HFFc6 (cell line): ENCODE measurements around the gene ROBO1. TPM values are rescaled to one million over a fixed set of nuclear protein-coding genes. Genes with fewer than 3 reads are reported as not detected.
A peak's percentile ranks its signal among the peaks of the same experiment; 100 is the strongest.

Experiments used
- DNase-seq: peaks from one replicate; pipeline ENCODE4 v3.0.0-alpha.2; 2018
- H3K27ac Mint-ChIP-seq: 2 replicates; pipeline ENCODE4 v1.8.0; 2020; ENCODE audit warnings: mild to moderate bottlenecking, mixed read lengths
- H3K27me3 Mint-ChIP-seq: 2 replicates; pipeline ENCODE4 v1.8.0; 2021; ENCODE audit warnings: mild to moderate bottlenecking, moderate library complexity, mixed read lengths; ENCODE audit not compliant: insufficient read depth
- H3K36me3 Mint-ChIP-seq: 2 replicates; pipeline ENCODE4 v1.8.0; 2021; ENCODE audit warnings: low read depth, mixed read lengths
- H3K4me1 Mint-ChIP-seq: 2 replicates; pipeline ENCODE4 v1.8.0; 2020; ENCODE audit warnings: low read depth, mixed read lengths
- H3K4me3 Mint-ChIP-seq: 2 replicates; pipeline ENCODE4 v1.8.0; 2020; ENCODE audit warnings: mild to moderate bottlenecking, moderate library complexity, mixed read lengths
- H3K9me3 Mint-ChIP-seq: 2 replicates; pipeline ENCODE4 v1.8.0; 2020; ENCODE audit warnings: mild to moderate bottlenecking, mixed read lengths
- CTCF ChIP-seq: fragments of 200-600 bp; sonication (generic); IDR thresholded peaks from 2 replicates; pipeline ENCODE4 v1.5.0; 2021; ENCODE audit warnings: antibody characterized with exemption, mild to moderate bottlenecking
- total RNA-seq, 6 experiments: library from RNA; stranded (reverse); fragmentation: NEBNext Ultra II Directional; extraction: Animal tissue kit (Norgen Biotek cat#: 25700); gene quantifications; 2 replicates in 1 of 6; 3 replicates in 5 of 6; pipeline ENCODE4 v1.2.3, GENCODE V29; 2021

The ROBO1 gene
- total RNA-seq, 6 experiments from 2014 or later = 38.7 to 51.3 (median 41.7) TPM

- Mint-ChIP-seq H3K27ac (no peak overlapping the region), H3K4me1 (peaks cover 16% of the 10 kb centered on the region), H3K27me3 (no peaks in the 10 kb centered on the region; the same call in 1 of the 2 replicates), H3K4me3 (peak overlapping the region; percentile 55; the same call in 1 of the 2 replicates), H3K9me3 (no peaks in the 10 kb centered on the region), H3K36me3 (no peaks in the 10 kb centered on the region)
- no peak for DNase-seq
- TF ChIP-seq CTCF = no peak
These were observed 384.3 kb downstream of the ROBO1 start for GRCh38 chr3:79383402-79384012.

GRCh38 chr3:79380581-79380980, 387.2 kb downstream of the ROBO1 start:
- Mint-ChIP-seq H3K27ac (no peak overlapping the region), H3K9me3 (no peaks in the 10 kb centered on the region), H3K27me3 (no peaks in the 10 kb centered on the region; the same call in 1 of the 2 replicates), H3K4me1 (peaks cover 16% of the 10 kb centered on the region), H3K4me3 (no peak overlapping the region), H3K36me3 (no peaks in the 10 kb centered on the region)
- TF ChIP-seq CTCF = no peak
- no peak for DNase-seq

DNA sequence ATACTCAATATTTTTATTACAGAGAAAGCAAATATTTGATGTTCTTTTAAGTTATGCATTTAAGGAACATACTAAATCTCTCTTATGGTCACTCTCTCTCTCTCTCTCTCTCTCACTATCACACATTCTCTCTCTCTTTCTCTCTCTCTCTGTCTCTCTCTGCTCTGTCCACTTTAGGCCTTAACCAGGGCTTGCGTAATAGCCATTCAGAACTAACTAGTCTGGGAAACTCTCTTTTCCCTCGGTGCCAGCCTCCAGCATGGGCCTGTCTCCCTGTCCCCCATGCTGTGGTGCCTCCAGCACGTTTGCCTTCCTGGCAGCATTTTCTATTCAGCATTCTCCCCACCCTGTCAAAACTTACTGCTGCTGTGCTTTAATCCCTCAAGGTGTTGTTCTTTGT, 389.7 kb downstream of the ROBO1 start:
- peaks cover 8% of the 10 kb centered on the region for H3K4me1 Mint-ChIP-seq
- H3K27ac Mint-ChIP-seq = no peak overlapping the region
- DNase-seq = no peak
- no peaks in the 10 kb centered on the region for H3K9me3 Mint-ChIP-seq
- H3K27me3 Mint-ChIP-seq = no peaks in the 10 kb centered on the region; the same call in 1 of the 2 replicates
- H3K4me3 Mint-ChIP-seq = no peak overlapping the region
- H3K36me3 Mint-ChIP-seq = no peaks in the 10 kb centered on the region
- no peak for TF ChIP-seq CTCF

- peak; percentile 56 for TF ChIP-seq CTCF
- Mint-ChIP-seq H3K9me3 (no peaks in the 10 kb centered on the region), H3K4me1 (peaks cover 37% of the 10 kb centered on the region), H3K36me3 (no peaks in the 10 kb centered on the region), H3K4me3 (no peak overlapping the region), H3K27me3 (no peaks in the 10 kb centered on the region; the same call in 1 of the 2 replicates), H3K27ac (no peak overlapping the region)
- peak; percentile 2 for DNase-seq
These were observed 398.5 kb downstream of the ROBO1 start for GRCh38 chr3:79369306-79369705.

DNA sequence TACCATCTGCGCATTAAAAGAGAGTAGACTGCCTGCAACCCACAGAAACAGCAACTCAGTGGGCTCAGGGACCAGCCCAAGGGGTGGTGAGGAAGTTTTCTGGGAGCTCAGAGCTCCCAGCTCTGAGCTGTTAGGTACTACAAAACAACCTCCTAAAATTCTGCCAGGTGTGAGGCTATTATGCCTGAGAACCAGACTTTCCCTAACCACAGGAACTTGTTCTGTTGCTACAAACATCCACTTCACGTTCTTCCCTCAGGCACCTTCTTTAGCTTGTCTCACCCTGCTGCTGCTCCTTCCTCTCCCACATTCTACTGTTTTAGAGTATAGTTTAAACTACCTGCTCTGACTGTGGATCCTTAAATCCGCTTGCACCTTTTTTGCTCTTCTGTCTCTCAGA, 399.4 kb downstream of the ROBO1 start:
- H3K36me3 Mint-ChIP-seq = no peaks in the 10 kb centered on the region
- peaks cover 37% of the 10 kb centered on the region for H3K4me1 Mint-ChIP-seq
- DNase-seq = no peak
- no peaks in the 10 kb centered on the region for H3K9me3 Mint-ChIP-seq
- H3K4me3 Mint-ChIP-seq = no peak overlapping the region
- no peaks in the 10 kb centered on the region; the same call in 1 of the 2 replicates for H3K27me3 Mint-ChIP-seq
- no peak overlapping the region for H3K27ac Mint-ChIP-seq
- no peak for TF ChIP-seq CTCF
